Superior temporal gyrus (tissue), 1 donor: ENCODE data around the gene MCRIP2.
"Not testable (repeated sequence)": the region's sequence is repeated elsewhere in the genome, so short reads cannot be mapped to it uniquely, and the experiment has no call there.

Experiments
- DNase-seq: peaks from one replicate; pipeline ENCODE4 v3.0.0-alpha.2; 2016; ENCODE audit errors: extremely low spot score

MCRIP2 gene

DNA sequence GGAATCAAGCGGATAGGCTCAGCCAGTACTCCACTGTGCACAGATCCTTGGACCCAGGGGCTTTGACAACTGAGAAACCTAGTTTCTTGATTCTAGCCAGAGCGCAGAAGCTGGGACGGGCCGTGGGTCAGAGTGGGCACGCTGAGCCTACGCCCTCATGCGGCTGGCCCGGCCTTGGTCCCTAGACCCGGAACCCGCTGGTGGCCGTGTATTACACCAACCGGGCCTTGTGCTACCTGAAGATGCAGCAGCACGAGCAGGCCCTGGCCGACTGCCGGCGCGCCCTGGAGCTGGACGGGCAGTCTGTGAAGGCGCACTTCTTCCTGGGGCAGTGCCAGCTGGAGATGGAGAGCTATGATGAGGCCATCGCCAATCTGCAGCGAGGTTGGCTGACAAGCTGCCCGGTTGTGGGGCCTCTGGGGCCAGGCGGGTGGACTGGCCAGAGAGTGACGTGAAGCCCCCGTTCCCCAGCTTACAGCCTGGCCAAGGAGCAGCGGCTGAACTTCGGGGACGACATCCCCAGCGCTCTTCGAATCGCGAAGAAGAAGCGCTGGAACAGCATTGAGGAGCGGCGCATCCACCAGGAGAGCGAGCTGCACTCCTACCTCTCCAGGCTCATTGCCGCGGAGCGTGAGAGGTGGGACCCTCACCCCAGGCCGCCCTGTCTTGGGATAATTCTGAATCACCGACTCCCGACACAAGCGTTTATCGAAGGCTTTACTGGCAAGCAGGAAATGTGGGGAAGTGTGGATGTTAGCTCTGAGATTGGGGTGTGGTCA, 39.5 kb downstream of the MCRIP2 start:
- DNase-seq = no peak

DNA sequence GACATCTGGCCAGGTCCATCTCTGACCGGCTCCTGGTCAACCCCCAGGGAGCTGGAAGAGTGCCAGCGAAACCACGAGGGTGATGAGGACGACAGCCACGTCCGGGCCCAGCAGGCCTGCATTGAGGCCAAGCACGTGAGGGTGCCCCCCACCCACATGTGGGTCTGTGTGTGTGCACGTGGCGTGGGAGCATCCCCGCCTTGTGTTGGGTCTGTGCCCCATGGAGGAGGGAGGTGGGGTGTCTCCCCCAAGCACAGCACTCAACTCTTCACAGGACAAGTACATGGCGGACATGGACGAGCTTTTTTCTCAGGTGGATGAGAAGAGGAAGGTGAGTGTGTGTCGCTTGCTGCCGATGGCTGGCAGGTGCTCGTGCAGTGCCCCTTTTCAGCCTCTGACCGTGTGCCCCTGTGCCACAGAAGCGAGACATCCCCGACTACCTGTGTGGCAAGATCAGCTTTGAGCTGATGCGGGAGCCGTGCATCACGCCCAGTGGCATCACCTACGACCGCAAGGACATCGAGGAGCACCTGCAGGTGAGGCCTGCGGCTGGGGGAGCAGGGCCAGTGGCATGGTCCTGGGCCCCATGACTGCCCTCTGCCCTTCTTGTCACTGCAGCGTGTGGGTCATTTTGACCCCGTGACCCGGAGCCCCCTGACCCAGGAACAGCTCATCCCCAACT, 40.3 kb downstream of the MCRIP2 start:
- no peak for DNase-seq

DNA sequence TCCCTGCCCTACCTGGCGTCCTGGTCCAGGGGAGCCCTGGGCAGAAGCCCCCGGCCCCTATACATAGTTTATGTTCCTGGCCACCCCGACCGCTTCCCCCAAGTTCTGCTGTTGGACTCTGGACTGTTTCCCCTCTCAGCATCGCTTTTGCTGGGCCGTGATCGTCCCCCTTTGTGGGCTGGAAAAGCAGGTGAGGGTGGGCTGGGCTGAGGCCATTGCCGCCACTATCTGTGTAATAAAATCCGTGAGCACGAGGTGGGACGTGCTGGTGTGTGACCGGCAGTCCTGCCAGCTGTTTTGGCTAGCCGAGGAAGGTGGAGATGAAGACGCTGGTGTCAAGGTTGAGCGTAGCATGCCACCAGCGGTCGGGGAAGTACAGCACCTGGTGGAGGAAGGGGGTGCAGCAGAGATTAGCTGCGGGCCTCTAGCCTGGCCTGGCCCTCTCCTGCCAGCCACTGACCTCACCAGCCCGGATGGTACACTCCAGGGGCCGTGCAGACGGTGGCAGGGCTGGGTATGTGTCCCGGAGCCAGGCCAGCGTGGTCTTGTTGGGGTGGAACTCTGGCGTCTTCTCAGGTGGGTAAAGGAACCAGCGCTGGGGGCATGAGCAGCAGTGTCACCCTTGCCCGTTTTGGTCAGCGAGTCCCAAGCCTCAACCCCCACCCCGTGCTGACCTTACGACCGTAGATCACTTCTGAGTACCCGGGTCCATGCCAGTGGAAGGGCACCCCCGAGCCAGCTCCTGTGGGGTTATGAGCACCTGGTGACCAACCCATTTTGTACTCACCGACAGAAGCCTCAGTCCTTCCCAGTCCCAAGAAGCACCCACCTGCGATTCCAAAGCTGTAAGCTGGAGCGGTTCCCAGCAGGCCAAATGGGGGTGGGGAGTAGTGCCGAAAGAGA, 41.1 kb downstream of the MCRIP2 start:
- DNase-seq = no peak

DNA sequence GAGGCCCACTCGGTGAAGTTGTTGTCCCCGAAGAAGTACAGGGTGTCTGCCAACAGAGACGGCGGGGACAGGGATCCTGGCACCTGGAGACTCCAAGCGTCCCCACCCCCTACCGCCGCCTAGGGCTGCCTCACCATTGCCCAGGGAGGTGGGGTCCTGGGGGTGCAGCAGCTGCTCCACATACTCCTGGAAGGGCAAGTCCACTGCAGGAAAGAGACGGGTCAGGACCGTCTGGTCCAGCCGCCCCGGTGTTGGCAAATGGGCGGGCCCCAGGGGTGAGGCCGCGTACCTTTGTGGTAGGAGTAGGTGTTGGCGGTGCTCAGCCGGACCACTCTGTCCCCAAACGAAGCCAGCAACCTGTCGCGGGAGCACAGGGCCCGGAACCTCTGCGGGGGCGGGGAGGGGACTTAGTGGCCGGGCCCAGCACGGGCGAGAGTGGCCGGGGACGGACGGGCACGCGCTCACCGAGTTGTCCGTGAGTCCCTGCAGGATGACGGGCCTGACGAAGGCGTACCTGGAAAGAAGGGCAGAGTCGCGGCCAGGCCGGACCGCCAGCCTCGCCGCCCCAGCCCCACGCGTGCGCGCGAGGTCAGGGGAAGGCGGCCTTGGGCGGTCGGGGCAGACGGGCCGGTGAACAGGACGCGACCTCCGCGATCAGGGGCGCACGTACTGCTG, 41.9 kb downstream of the MCRIP2 start:
- no peak for DNase-seq

DNA sequence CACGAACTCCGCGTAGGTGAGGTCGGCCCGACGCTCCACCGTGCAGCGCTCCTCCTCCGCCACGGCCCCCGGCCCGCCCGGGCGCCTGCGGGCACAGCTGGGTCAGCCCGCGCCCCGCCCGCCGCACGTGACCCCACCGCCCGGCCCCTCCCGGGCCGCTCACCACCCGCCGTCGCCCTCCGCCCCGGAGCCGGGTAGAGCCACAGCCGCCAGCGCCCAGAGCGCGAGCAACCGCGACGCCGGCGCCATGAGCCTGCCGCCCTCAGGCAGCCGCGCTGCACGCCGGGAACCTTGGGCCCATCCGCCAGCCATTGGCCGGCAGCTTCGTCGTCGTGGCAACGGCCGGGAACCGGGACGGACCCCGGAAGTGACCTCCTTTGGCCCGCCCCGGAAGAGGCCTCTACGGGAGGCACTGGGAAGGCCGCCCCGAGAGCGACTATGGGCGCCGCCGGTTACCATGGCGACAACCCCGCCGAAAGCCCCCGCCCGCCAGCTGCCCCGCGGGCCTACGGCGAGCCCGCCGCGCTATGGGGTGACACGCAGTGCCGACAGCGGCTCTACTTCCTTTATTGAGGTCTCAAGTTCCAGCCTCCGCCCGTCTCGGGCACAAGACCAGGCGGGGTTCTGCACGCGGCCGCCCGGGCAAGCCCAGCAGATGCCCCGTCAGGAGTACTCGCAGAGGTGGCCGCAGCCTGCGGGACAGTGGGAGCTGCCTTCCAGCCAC, 42.6 kb downstream of the MCRIP2 start, which contains the start of gene JMJD8:
Gene JMJD8, minus strand, starts transcription at position 264 of the 724 bp plus-strand sequence. Its CDS starts 15 bp downstream, at position 249.
- peak; percentile 97 for DNase-seq

DNA sequence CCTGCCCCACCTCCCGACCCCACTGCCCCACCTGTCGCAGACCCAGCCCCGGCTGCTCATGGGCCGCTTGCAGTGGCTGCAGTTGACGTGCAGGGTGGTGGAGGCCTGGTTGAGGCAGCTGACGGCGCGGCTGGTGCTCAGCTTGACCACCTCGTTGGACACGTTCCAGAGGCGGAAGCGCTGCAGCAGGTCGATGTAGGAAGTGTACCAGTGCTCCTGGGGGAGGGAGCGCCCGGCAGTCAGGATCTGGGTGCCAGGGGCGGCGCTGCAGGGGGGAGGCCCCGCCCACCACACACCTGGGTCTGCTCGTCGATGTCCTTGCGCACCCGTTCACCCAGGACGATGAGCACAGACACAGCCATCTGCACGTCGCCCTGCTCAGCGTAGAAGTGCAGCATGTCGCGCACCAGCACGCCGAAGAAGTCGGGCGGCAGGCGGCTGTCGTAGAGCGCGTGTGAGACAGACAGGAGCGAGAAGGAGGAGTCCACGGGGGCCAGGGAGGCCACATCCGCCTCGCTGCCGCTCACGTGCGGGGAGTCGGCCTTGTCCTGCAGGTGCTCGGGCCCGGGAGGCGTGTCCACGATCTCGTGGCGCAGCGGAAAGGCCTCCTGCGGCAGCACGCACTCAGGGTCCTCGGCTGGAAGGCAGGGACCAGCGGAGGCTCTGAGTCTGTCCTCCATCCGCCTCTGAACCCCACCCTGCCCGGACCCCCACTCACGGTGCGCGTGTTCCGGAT, 43.5 kb downstream of the MCRIP2 start:
- no peak for DNase-seq

DNA sequence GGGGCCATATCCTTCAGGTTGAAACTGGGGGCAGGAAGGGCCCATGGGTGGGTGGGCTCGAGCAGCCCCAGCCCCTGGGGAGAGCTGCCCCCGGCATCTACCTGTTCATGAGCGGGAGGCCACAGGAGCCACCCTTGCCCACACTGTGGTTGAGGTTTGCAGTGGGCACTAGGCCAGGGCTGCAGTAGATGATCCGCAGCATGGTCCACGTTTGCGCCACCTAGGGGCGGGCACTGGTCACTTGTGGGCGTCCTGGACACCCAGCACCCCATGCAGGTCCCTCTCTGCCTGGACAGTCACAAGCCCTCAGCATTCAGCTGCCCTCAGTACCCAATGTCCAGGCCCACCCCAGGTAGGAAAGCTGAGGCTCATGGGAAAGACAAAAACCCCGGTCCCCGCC, 44.3 kb downstream of the MCRIP2 start:
- no peak for DNase-seq

DNA sequence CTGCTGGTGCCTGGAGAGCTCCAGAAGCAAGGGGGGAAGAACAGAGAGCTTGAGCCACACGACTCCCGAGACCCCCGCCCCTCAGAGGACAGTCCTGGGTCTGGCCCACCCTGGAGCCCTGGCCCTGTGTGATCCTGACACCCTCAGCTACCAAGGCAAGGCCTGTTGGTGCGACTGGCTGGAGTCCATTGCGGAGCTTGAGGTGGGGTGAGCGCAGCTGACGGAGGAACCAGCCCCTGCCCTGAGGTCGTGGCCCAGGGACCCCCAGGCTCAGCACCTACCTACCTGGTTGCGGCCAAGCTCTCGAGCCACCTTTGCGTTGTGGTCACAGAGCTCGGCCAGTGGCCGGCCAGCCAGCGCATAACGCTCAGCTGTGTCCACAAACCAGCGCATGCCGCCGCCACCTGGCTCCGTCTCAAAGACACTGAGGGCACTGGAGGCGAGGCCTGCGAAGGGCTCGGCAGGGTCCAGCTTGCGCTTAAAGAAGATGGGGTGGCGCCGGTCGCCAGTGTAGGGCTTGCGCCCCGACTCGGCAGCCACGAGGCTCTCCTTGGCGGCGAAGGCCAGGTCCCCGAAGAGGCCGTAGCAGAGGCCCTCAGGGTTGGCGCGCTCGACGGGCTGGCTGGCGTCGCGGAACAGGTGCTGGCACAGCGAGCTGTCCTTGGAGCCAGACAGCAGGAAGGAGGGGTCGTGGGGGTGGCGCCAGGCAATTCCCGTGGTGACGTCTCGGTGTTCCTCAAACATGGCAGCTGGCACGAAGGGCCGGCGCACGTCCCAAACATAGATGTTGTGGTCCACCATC, 45.0 kb downstream of the MCRIP2 start:
- no peak for DNase-seq

DNA sequence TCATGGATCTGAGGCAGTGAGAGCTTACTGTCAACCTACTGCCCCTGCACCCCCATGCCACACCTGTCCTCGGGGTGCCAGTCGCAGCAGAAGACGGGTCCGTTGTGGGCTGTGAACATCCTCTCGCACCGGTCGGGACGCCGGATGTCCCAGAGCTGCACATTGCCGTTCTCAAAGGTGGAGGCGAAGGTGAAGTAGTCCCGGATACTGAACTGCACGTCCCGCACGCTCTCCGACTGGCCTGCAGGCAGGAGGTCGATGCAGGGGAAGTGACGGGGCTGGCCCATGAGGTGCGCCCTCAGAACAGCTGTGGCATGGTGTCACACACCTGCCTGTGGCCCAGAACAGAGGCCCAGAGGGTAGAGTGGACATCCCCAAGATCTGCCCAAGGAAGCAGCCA, 45.9 kb downstream of the MCRIP2 start:
- no peak for DNase-seq

DNA sequence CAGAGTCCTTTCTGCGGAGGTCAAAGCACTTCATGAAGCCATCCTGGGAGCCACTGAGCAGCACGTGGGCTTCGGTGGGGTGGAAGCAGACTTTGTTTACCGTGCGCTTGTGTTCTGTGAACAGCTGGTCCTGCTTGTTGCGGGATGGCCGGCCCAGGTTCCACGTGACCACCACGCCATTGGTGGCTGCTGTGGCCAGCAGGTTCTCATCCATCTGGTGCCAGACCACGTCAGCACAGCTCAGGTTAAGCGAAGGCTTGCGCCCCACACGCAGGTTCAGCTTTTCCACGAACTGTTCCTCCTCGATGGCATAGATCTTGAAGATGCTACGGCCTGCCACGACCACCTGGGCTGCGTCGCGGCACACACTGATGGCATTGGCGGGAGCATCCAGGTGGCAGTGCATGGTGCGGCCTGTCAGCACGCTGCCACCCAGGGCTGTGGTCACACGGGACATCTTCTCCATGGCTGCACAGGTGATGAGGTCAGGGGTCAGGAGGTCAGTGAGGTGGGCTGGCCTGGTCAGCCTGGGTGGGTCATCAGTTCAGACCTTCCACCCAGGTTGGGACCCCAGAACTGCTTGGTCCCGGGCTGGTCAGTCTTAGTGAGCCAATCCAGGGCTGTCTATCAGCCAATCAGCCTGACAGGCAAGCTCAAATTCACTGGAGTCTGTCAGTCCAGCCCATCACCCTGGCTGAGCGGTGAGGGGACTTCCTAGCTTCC, 47.7 kb downstream of the MCRIP2 start:
- no peak for DNase-seq

DNA sequence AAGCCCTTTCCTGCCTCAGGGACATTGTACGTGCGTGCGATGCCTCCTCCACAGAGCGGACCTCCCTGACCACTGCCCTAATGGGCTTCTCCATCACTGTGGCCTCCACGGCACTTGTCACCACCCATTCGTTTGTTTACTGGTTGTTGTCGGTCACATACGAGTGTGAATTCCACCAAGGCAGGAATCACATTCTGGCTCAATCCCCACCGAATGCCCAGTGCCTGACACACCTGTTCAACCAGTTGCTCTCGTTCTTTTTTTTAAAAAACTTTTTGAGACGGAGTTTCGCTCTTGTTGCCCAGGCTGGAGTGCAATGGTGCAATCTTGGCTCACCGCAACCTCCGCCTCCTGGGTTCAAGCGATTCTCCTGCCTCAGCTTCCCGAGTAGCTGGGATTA, 49.6 kb downstream of the MCRIP2 start:
- DNase-seq = not testable (repeated sequence)

DNA sequence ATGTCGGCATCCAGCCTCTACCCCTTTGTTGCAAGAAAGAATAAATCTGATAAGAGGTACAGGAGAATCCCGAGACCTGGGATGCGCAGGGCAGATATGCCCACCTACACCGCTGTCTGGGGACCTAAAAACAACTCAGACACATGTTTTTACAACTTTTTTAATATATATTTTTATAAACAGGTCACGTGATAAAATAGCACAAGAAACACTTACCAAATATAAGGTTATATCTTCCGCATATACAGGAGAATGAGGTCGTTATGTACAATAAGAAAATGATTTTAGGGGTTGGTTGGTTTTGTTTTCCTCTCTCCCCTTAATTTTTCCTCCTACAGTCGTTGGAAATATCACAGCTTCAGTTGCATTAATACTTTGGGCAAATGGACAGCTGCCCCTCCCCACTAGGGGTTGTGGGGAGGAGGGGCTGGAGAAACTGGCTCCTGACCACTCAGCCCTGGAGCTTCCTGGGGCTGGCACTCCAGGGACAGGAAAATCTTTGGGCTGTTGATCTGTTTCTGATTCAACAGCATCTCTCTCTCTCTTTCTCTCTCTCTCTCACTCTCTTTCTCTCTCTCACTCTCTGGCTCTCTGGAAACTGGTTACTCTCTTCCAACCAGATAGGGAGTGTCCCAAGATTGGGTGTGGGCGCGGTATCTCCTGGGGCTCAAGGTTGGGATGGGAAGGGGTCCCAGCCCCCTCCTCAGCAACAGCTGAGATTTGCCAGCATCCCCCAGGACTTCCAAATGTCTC, 50.9 kb downstream of the MCRIP2 start:
- no peak for DNase-seq

DNA sequence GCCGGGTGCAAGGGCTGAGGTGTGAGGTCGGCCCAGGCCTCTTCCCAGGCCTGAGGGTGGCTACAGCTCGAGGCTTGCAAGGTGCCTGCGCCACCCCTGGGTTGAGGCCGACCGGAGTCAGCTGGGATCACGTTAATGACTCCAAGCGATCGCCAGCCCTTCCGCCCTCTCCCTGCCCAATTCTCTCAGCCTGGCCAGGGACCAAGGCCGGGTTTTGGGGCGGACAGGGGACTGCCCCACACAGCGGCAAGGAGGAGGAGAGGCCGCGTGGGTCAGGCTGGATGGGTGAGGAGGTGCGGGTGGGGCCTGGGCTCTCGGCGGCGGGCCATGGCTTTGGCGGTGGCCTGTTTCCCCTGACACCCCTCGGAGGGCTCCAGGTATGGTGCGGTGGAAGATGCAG, 51.7 kb downstream of the MCRIP2 start:
- DNase-seq = no peak

DNA sequence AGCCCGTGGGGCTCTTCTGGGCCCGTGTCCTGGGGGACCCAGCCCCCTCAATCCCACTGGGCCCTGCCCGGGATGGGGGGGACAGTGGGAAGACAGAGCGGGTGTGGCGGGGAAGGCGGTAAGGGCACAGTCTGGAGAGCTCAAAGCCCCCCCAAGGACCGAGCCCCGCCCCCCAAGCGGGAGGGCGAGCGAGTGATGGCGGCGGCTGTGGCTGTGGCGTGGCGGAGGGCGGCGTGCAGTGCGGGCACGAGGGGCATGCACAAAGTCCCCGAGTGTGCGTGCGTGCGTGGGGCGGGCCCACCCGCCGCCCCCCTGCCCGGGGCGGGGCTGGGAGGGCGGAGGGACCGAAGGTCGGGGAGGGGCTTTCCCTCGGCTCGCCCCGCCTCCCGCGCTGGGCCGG, 52.1 kb downstream of the MCRIP2 start:
- DNase-seq = no peak

DNA sequence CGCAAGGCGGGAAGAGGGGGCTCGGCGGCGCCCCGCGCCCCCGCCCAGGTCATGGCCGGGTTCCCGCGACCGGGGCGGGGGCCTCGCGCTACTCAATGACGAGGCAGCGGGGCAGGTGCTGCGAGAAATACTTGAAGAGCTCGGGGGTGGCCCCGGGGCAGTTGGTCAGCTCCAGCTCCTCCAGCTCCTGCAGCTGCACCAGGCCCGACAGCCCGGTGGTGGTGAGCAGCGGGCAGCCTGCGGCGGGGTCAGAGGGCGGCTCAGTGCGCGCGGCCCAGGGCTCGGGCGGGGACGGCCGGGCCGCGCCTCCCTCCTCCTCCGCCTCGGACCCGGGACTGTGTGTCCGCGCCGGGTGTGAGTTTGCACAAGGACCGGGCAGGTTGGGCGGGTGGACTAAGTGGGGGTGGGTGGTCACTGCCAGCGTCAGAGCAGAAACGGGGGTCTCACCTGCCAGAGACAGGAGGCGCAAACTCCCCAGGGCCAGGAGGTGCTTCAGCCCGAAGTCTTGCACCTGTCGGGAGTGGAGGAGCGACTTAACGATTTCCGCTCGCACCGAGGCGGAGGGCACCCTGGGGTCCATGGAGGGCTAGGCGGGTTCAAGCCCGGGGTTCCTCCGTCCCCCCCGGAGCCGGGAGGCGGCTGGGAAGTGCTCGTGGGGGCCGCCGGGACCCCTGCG, 52.7 kb downstream of the MCRIP2 start:
- DNase-seq = no peak

DNA sequence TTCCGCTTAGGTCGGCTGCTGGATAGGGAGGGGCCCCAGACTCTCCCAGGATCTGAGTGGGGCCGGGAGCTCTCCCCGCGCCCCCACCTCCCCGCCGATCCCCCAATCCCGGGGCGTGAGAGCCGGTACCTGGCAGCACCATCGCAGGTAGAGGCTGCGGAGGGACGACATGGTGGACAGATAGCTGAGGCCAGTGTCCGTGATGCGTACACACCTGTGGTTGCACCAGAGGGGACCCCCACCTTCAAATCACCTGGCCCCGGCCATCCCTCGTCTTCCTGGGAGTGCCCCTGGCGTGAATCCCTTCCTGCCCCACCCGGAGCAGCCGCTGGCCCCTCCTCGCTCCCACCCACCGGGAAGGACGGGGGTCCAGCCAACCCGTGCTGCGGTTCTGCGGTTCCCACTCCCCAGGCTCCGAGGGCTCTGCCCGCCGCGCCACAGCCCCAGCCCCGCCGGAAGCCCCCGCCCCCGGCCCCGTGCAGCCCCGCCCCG, 53.3 kb downstream of the MCRIP2 start:
- no peak for DNase-seq

DNA sequence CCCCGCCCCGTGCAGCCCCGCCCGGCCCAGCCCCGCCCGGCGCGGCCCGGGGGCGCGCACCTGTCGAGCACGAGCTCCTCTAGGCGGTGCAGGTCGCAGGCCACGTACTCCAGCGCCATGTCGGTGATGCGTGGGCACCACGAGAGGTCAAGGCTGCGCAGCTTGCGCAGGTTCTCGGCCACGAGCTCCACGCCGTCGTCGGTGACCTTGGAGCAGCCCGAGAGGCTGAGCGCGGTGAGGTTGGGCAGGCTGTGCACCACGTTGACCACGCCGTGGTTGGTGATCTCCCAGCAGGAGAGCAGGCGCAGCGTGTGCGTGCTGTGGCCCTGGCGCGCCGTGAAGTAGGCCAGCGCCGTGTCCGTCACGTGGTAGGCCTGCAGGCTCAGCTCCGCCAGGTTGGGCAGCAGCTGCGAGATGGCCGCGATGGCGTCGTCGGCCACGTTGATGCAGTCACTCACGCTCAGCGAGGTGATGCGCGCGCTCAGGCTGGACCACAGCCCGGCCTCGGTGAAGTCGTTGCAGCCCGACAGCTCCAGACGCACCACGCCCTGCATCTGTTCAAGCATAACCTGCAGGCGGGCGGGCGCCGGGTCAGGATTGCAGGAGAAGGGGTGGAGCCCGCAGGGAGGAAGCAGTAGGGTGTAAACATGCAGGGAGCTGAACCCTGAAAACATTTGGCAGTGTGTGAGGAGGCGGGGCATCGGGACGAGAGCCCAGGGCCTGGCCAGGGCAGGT, 53.9 kb downstream of the MCRIP2 start:
- DNase-seq = no peak
